Measurements from ENCODE around the gene SPATS1.
"Not testable (repeated sequence)": the region's sequence is repeated elsewhere in the genome, so short reads cannot be mapped to it uniquely, and the experiment has no call there.

Gene SPATS1

DNA sequence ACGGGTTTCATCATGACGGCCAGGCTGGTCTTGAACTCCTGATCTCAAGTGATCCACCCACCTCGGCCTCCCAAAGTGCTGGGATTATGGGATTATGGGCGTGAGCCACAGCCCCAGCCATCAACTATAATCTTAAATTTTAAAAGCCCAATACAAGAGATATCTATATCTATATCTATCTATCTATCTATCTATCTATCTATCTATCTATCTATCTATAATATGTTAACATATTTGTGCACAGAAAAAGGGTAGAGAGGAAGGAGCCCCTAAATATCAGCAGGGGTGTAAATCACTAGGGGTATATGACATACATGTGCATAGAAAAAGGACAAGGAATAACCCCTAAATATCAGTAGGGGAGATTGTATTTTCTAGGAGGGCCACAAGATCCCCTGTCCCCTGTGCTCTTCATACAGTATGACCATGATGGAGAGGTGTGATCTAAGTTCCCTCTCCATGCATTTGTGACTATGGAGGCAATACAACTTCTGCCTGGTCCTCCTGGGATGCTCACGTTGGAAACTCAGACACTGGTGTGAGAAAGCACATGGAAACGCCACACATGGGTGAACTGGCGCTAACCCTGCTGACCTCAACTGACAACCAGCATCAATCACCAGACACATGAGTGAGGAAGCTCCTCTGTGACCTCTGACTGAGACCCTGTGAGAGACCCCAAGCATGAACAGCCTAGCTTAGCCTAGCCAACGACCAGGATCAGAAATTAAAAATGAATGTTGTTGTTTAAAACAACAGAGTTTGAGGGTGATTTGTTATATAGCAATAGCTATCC, 1.2 kb upstream of the SPATS1 start:
- DNase-seq (ENCODE audit: low spot score) = no peak

DNA sequence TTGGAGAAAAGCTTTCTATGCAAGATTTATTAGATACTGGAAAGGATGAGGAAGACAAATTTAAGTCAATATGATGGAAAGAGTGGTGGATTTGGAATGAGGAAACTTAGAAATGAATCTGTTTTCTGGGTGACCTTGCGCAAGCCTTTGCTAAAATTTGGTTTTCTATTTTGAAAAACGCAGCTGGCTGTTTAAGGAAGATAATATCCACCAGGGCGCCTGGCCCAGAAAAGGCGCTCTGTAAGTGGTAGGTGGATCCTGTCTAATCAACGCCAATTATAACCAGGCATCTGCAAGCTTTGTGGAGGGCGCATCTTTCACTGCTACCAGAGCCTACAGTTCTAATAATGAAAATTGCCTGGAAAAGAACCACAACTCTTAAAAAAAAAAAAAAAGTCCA, 398 bp upstream of the SPATS1 start:
- no peak for DNase-seq (ENCODE audit: low spot score)

DNA sequence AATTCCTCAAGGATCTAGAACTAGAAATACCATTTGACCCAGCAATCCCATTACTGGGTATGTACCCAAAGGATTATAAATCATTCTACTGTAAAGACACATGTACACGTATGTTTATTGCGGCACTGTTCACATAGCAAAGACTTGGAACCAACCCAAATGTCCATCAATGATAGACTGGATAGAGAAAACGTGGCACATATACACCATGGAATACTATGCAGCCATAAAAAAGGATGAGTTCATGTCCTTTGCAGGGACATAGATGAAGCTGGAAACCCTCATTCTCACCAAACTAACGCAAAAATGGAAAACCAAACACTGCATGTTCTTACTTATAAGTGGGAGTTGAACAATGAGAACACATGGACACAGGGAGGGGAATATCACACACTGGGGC, 4.4 kb downstream of the SPATS1 start:
- not testable (repeated sequence) for DNase-seq (ENCODE audit: low spot score)

DNA sequence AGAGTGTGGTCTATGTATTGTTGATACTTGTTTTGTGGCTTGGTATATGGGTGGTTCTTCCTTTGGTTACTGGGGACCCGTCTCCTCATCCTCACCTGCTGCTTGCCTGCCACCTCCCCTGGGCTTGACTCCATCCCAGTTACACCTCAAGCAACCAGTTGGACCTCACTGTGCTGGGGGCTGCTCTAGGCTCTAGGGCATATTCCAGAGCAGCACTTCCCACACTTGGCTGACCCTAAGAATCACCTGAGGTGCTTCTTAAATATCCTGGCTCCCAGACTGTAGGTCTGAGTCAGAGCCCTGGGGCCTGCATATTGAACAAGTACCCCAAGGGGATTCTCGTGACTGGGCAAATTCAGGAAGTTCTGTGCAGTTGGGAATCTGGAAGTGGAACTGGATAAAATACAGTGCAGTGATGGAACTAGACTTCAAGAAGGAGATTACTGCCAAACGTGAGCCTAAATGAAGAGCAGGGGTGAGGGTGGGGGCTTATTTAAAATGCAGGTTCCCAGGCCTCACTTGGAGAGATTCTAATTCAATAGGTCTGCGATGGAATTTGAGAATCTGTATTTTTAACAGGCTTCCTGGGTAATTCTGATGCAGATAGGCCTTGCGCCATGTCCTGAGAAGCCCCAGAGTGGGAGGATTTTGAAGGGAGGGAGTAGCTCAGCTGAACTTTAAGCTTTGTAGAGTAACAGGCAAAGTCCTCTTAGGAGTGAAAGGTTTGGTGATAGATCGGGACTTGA, 7.6 kb downstream of the SPATS1 start:
- DNase-seq (ENCODE audit: low spot score) = no peak

DNA sequence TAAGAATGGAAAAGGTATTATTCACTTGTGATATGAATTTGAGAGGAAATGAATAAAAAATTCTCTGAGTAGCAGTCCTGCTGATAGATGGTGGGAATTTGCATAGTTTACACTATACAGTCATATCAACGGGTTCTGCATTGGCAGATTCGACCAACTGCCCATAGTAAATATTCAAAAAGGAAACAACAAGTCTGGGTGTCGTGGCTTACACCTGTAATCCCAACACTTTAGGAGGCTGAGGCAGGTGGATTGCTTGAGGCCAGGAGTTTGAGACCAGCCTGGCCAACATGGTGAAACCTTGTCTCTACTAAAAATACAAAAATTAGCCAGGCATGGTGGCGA, 8.2 kb downstream of the SPATS1 start:
- DNase-seq (ENCODE audit: low spot score) = not testable (repeated sequence)

DNA sequence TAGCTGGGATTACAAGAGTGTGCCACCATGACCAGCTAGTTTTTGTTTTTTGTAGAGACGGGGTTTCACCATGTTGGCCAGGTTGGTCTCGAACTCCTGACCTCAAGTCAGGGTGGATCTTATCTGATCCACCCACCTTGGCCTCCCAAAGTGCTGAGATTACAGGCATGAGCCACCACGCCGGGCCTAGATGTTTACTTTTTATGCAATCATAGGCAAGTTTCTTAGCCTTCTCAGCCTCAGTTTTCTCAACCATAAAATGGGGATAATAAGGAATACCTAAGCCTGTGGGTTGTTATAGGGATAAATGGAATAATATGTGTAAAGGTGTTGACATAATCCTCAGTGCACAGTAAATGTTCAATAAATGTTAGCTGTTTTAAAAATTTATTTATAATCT, 9.8 kb downstream of the SPATS1 start:
- DNase-seq (ENCODE audit: low spot score) = no peak

DNA sequence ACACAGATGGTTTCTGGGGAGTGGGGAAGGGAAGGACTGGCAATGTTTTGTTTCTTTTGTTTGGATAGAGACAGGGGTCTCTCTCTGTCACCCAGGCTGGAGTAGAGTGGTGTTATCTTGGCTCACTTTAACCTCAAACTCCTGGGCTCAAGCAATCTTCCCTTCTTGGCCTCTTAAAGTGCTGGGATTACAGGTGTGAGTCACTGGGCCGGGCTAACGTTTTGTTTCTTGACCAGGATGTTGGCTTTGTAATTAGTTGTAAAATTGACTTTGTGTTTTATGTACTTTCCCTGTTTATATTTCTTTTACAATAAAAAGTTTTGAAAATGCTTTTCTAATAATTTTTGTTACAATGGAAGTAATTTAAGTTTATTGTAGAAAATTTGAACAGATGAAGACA, 10.9 kb downstream of the SPATS1 start:
- no peak for DNase-seq (ENCODE audit: low spot score)

DNA sequence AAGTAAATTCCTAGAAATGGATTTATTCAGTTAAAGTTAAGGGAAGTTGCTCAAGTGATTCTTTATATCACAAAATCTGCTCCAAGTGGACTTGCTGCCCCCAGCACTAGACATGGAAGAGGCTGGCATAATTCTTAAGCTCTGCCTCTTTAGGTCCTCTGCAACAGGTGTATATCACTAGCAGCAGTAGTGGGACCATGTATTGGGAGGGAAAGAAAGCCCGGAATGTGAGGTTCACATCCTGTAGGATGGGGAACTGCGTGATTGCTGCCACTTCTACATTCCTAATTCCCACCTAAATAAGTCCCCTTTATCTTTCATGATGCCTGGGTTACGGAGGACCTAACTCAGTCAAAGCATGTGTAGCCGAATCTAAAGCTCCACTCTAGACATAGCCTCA, 13.2 kb downstream of the SPATS1 start:
- no peak for DNase-seq (ENCODE audit: low spot score)

DNA sequence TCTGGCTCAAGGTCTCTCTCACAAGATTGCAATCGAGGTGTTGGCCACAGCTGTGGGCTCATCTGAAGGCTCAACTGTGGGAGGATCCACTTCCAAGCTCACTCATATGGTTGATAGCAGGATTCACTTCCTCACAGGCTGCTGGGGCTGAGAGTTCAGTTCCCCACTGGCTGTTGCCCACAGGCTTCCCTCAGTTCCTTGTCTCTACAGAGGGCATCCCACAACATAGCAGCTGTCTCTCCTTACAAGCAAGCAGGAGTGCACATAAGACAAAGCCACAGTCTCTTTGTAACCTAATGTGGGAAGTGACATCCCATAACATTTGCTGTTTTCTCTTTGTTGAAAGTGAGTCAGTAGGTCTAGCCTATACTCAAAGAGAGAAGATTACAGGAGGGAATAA, 14.0 kb downstream of the SPATS1 start:
- no peak for DNase-seq (ENCODE audit: low spot score)

DNA sequence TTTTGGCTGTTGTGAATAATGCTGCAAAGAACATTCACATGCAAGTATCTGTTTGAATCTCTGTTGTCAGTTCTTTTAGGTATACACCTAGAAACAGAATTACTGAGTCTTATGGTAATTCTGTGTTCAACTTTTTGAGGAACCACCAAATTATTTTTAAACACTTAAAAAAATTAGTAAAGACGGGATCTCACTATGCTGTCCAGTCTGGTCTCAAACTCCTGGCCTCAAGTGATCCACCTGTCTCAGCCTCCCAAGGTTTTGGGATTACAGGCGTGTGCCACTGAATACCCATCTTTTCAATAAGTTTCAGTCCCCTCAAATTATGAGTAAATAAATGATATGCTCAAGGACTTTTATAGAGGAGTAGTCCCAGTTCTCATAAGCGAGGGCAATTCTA, 17.5 kb downstream of the SPATS1 start:
- DNase-seq (ENCODE audit: low spot score) = no peak

DNA sequence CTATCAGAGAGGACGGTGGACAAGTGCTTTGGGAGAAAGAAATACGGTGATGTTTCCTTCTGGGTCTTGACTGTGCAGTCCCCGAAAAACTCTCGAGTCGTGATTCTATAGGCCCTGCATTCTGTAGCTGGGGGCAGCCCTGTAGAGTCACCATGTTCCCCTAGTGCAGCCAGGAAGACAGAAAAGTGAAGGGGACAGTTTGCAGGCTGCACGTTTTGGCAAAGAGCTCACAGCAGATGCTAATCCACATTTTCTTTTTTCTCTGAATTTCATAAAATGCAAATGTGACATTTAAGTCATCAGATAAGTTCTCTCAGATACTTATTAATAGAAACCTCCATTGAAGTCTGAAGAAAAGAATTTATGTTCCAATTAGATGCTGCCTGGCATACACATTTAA, 19.5 kb downstream of the SPATS1 start:
- no peak for DNase-seq (ENCODE audit: low spot score)

DNA sequence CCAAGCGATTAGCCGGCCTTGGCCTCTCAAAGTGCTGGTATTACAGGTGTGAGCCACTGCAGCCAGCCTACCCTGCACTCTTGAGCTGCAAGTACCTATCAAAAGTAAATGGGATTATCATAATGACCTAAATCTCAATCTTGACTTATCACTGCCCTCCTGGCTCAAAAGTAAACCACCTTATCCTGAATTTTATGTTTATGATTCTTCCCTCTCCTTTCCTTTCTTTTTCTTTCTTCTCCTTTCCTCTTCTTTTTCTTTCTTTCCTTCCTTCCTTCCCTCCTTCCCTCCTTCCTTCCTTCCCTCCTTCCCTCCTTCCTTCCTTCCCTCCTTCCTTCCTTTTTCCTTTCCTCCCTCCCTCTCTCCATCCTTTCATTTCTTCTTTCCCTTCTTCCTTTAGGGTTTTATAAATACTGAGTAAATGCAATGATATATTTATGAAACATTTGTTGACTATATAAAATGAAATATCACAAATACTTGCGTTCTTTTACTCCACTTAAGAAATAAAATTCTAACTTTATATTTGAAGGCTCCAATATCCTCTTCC, 21.0 kb downstream of the SPATS1 start:
- no peak for DNase-seq (ENCODE audit: low spot score)

DNA sequence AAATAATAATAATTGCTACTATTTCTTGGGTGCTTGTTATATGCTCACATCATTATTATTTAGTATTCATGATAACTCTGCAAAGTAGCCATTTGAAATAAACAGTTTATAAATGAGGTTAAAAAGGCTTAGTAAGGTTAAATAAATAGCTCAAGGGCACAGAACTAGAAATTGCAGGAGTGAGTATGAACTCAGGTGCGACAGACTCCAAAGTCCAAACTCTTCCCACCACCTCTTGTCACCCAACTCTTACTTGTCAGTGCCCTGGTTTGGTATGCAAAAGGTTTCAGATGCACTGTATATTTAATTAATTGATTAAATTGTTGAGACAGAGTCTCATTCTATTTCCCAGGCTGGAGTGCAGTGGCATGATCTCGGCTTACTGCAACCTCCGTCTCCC, 24.3 kb downstream of the SPATS1 start:
- DNase-seq (ENCODE audit: low spot score) = no peak

DNA sequence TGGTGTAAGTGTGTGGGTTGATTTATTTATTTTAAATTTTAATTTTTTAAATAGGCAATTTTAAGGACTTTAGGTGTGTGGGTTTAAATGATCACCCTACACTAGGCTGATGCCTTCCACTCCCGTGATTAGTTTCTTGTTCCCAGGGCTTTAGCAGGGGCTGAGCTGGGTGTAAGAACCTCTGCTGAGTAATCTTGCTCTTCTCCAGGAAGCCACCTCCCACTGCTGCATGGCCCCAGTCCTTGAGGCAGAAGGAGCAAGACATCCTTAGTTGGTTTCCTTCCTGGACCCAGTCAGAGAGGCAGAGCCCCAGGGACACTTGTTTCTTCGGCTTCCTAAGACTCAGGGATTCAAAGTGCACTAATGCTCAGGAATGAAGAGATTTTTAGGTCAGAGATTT, 25.2 kb downstream of the SPATS1 start:
- no peak for DNase-seq (ENCODE audit: low spot score)

DNA sequence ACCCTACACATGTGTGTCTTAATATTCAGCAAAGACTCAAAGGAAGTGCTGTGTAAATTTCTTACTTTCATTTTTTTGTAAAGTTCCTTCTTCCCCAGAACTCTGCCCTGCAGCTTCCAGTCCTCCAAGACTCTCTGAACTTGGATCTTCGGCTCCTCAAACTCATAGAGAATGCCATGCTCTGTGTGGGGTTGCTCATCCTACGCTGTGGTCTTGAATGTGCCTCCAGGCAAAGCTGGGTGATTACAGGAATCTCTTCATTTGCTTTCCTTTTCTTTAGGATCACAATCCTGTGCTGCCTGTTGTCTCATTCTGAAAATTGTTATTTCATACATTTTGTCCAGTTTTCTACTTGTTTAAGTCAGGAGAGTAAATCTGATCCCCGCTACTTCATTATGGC, 30.6 kb downstream of the SPATS1 start:
- no peak for DNase-seq (ENCODE audit: low spot score)

DNA sequence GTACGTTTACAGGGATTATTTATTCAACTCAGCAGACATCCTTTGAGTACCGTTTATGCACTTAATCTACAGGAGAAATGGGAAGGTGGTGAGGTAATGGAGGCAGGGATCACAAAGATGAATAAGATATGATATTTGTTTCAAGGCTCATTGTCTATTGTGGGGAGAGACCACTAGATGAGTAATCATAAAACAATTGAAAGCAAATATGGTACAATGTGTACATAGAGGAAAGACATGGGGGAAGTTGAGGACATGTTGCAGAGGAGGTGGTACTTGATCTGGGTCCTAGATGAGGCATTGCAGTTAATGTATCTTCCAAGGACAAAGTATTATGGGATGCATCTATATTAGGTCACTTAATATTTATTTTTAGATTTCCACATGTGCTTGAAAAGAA, 31.3 kb downstream of the SPATS1 start:
- no peak for DNase-seq (ENCODE audit: low spot score)

DNA sequence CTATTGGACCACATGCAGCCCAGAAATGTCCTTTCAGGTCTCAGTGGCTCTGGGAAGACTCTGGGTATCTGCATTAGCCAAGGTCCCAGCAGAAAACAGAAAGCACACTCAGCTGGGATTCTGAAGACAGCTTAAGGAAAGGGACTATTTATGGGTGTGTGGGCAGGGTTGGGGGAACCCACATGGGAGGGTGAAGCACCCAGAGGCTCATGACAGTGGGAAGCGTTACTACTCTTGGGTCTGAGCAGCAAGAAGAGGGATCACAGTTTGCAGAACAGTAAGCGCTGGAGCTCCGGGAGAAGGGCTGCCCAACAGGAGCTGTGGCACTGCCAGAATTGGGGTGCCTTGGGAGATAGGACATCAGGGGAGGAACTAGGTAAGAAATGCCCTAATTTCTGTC, 32.6 kb downstream of the SPATS1 start:
- DNase-seq (ENCODE audit: low spot score) = no peak

DNA sequence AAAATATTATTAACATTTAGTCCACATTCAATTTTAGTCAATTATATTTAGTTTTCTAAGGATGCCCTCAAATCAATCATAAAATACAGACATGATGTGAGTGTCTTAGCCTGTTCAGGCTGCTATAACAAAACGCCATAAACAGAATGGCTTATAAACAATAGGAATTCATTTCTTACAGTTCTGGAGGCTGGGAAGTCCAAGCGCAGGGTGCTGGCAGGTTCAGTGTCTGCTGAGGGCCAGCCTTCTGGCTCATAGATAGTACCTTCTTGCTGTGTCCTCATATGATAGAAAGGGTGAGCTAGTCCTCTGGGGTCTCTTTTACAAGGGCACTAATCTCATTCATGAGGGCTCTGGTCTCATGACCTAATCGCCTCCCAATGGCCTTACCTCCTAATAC, 35.0 kb downstream of the SPATS1 start:
- no peak for DNase-seq (ENCODE audit: low spot score)

DNA sequence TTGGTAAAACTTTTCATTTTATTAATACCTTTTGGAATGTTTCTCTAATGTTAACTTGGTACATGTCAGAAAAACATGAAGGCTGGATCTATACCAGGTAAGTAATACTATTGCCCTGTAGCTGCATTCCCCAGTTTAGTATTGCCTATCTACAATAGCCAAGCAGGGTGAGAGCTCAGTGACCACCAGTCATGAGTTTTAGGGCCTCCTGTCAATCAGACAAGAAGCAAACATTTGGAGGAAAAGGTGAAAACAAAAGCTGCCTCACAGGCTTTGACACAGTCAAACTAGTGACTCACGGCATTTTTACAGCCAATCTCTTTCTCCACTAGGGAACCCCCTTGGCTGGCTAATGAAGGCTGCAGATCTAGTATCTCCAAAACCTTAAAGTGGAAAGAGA, 35.5 kb downstream of the SPATS1 start:
- no peak for DNase-seq (ENCODE audit: low spot score)

DNA sequence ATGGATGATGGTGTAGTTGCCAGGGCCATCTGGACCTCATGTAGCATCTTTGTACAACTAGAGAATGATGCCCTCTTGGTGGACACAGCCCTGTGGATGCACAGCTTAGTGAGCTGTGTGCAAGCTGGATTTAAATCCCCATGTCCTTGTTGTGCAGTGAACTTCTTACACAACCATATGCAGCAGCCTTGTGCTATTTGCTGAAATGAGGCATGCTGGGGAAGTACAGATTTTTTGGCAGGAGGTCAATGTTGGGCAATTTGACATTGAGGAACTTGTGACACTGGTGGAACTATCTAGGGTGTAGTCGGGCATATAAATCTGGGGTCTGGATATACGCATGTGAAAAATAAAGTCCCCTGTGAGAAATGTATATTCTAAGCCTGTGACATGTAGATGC, 39.3 kb downstream of the SPATS1 start:
- DNase-seq (ENCODE audit: low spot score) = no peak

DNA sequence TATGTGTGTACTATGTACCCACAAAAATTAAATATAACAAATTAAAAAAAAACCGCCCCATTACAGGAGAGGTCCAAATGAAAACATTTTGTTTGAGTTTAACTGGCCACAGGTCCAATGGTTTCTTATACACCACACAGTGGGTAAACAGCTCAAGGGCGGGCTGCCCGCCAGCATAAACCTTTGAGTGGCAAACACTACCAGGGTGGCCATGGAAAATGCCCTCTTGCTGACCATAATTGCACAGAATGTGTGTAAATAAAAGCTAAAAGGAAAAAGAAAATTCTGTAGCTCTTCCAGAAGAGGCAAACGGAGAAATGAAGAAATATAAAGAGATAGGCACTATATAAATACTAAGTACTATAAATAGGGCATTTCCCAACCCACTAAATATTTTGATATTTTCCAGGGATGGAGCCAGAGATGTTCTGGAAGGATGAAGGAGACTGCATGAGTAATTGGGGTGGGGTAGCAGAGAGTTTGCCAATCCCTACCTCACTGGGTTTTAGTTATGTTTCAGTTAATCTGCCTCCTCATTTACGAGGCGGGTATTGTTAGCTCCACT, 44.0 kb downstream of the SPATS1 start:
- no peak for DNase-seq (ENCODE audit: low spot score)

DNA sequence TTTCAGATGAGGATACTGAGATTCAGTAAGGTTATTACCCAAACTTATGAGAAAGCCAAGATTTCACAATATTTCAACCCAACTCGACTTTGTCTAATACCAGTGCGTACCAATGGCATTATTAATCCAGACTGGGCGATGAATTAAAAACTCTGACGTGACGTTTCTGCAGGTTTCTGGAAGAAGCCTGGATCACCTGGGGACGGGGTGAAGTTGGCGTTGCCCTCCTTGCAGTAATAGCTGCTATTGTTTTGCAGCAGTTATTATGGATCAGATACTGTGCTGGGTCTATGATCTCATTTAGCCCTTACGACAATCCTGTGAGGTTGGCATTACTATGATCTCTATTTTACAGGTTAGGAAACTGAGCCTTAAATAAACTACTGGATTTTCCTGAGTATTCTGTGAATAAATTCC, 44.5 kb downstream of the SPATS1 start:
- no peak for DNase-seq (ENCODE audit: low spot score)
